Epithelial cell of proximal tubule (primary cell): ENCODE measurements around the gene SKP2. TPM values are rescaled to one million over a fixed set of nuclear protein-coding genes. Genes with fewer than 3 reads are reported as not detected.
A peak's percentile ranks its signal among the peaks of the same experiment; 100 is the strongest.

Experiments
- DNase-seq: peaks from one replicate; pipeline ENCODE4 v3.0.0-alpha.2; 2011; ENCODE audit warnings: low read depth
- H3K4me3 ChIP-seq: 2 replicates; pipeline ENCODE4 v1.5.1; 2011; ENCODE audit warnings: low read depth, mild to moderate bottlenecking, low read length
- CTCF ChIP-seq: conservative IDR thresholded peaks from 2 replicates; pipeline ENCODE4 v1.5.1; 2012; ENCODE audit warnings: low read depth, mild to moderate bottlenecking, low read length
- total RNA-seq: library from RNA; depleted of rRNA; stranded (reverse); fragments of >200 nt; gene quantifications from 2 replicates; pipeline ENCODE4 v1.2.3, GENCODE V29; 2015

SKP2 gene
- total RNA-seq, 1 donor from 2014 or later = 25.2 TPM

GRCh38 chr5:36200513-36200912 is 48.6 kb downstream of the SKP2 start:
- DNase-seq = no peak
- TF ChIP-seq CTCF = no peak
- no peak overlapping the region for H3K4me3 ChIP-seq

GRCh38 chr5:36202521-36202961 is 50.6 kb downstream of the SKP2 start:
- no peak for DNase-seq
- TF ChIP-seq CTCF = no peak
- no peak overlapping the region for H3K4me3 ChIP-seq

- DNase-seq = no peak
- H3K4me3 ChIP-seq = no peak overlapping the region
- no peak for TF ChIP-seq CTCF
Measured at GRCh38 chr5:36205329-36205728, 53.4 kb downstream of the SKP2 start.

GRCh38 chr5:36206913-36207312 is 55.0 kb downstream of the SKP2 start:
- no peak for DNase-seq
- no peak for TF ChIP-seq CTCF
- no peak overlapping the region for H3K4me3 ChIP-seq

GRCh38 chr5:36208786-36209185 is 56.9 kb downstream of the SKP2 start:
- no peak for TF ChIP-seq CTCF
- no peak for DNase-seq
- H3K4me3 ChIP-seq = no peak overlapping the region

GRCh38 chr5:36209664-36210063 is 57.8 kb downstream of the SKP2 start:
- no peak for DNase-seq
- H3K4me3 ChIP-seq = no peak overlapping the region
- TF ChIP-seq CTCF = no peak

- no peak overlapping the region for H3K4me3 ChIP-seq
Measured at GRCh38 chr5:36214436-36214835, 62.5 kb downstream of the SKP2 start.

More at GRCh38 chr5:36214436-36214835, 62.5 kb downstream of the SKP2 start:
- DNase-seq = no peak
- peak; percentile 16 for TF ChIP-seq CTCF
